ENCODE measurements around the gene SMIM38.

SMIM38 gene

DNA sequence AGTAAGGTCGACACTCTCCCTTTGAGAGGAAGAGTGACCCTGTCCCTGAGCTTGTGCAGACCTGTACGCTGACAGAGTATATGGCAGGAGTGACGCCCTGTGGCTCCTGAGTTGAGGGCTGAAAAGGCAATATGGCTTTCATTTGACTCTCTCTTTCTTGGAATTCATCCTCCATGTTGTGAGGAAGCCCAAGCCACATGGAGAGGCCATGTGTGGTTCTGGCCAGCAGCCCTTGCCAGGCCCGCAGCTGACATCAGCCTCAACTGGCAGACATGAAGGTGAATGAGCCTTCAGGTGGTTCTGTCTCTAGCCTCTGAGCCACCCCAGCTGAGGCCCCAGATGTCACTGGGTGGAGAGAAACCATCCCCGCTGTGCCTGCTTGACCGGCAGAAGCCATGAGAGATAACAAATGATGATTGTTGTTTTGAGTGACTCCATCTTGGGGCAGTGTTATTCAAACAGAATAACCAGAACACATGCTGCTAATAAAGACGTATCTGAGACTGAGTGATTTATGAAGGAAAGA is 31.9 kb downstream of the SMIM38 start:
- no peak for DNase-seq

DNA sequence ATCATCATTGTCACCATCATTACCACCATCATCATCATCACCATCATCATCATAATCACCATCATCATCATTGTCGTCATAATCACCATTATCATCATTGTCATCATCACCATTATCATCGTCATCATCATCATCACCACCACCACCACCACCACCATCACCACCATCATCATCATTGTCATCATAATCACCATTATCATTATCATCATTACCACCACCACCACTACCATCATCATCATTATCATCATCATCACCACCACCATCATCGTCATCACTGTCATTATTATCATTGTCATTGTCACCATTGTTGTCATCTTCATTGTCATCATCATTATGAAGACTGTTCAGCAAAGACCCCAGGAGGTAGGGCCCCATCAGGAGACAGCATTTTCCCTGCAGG is 33.3 kb downstream of the SMIM38 start:
- no peak for DNase-seq

DNA sequence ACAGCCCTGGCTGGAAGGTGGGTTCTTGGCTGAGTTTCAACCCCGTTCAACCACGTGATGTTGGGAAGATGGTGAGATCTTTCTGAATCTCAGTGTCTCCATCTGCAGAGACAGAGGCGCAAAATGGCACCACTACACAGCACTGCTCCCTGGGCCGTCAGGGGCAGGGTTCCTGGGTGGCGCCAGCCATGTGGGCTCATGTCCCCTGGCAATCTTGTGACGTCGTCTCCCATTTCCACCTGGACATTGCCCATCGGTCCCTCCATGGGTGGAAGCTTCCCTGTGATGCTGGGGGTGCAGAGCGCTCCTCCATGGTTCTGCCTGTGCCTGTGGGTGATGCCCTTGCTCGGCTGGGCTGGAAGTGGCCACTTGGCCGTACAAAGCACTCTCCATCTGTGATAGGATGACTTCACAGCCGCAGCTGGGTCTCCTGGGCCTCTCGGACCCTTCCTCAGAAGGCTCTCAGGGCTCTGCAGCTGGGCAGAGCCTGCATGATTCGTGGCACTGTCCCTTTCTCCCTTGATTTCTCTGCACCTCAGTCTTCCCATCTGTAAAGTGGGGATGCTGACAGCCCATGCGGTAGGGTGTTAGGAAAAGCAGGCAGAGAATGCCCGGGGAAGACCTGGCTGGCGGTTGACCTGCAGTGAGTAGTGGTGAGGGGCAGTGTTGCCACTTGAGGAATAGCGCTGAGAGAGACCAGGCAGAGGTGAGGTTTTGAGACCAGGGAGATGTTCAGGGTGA is 35.2 kb downstream of the SMIM38 start:
- no peak for DNase-seq

DNA sequence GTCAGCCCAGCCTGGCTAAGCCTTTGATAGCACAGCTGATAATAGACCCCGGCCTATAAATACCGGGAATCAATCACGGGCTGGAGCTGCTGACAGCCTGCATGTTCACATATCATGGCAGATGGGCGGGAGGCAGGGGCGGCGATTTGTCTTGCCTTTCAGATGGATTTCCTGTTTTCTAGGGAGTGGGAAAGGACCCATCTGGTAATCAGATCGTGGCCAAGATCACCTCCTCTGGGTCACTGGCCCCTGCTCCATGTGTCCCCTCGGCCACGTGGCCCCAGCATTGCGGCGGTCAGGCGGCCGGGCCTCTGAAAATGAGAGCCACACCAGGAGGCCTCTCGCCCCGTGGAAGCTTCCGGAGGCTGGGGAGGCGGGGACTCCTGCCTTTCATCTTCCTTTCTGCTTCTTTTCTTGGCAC is 36.6 kb downstream of the SMIM38 start:
- no peak for DNase-seq

GRCh38 chr11:69193151-69193550 is 37.4 kb downstream of the SMIM38 start:
- no peak for DNase-seq

GRCh38 chr11:69193629-69194028 is 37.9 kb downstream of the SMIM38 start:
- DNase-seq, result no peak

DNA sequence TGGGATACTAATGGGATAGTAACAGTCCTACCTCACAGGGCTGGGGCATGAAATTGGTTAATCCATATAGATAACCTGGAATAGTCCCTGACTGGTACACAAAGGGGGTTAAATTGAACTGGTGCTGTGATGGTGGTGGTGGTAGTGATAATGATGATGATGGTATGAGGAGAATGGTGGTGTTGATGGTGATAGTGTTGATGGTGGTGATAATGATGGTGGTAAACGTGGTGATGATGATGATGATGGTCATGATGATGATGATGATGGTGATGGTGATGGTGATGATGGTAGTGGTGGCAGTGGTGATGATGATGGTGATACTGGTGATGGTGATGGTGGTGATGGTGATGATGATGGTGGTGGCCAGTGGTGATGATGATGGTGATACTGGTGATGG is 38.7 kb downstream of the SMIM38 start:
- DNase-seq, result no peak

DNA sequence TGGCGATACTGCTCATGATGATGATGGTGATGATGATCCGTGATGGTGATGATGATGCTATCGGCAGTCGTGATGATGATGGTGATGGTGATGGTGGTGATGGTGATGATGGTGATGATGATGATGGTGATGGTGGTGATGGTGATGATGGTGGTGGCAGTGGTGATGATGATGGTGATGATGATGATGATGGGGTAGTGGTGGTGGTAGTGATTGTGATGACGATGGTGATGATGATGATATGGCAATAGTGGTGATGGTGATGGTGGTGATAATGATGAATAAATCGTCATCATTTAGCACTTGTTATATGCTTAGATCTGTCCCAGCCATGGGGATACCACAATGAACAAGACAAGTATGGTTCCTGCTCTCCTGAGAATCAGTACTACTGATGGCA is 39.2 kb downstream of the SMIM38 start:
- DNase-seq, result no peak

- no peak for DNase-seq
These were observed 40.4 kb downstream of the SMIM38 start for GRCh38 chr11:69195824-69196782.

DNA sequence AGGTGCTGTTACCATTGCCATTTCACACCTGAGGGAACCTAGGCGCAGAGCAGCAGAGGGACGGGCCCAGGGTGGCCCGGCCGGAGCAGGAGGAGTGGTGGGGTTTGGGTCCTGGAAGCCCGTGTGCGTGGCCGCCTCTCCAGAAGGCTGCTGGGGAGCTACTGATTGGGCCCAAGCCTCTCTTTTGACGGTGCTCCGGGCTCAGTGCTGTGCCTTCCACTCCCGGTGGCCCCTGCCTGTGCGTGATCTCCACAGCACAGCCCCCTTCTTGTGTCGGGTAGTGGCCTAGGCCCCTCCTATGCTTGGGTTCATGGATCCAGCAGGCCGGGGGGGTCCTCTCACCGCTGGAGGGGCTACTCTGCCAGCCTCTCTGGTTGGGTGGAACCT is 41.0 kb downstream of the SMIM38 start:
- no peak for DNase-seq

DNA sequence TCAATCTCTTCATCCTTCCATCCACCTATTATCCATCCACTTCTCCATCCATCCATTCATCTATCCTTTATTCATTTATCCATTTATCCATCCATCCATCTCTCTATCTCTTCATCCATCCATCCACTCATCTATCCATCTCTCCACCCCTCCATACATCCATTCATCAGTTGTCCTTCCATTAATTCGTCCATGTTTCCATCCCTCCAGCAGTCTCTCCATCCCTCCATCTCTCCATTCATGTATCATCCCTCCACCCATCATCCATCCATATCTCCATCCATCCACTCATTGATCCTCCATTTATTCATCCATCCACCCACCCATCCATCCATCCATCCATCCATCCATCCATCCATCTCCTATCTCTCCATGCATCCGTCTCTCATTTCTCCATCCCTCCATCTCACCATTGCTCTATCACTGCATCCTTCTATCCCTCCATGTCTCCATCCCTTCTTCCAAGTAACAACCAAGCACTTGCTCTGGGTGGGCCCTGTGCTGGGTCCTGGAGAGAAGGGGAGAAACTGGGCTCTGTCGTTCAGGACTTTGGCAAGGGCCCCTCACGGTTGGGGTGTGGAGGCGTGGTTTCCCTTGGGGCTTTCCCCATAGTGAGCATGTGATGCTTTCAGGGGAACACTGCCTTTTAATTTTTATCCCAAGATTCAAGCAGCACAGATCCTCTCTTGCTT is 43.3 kb downstream of the SMIM38 start:
- DNase-seq, result no peak

DNA sequence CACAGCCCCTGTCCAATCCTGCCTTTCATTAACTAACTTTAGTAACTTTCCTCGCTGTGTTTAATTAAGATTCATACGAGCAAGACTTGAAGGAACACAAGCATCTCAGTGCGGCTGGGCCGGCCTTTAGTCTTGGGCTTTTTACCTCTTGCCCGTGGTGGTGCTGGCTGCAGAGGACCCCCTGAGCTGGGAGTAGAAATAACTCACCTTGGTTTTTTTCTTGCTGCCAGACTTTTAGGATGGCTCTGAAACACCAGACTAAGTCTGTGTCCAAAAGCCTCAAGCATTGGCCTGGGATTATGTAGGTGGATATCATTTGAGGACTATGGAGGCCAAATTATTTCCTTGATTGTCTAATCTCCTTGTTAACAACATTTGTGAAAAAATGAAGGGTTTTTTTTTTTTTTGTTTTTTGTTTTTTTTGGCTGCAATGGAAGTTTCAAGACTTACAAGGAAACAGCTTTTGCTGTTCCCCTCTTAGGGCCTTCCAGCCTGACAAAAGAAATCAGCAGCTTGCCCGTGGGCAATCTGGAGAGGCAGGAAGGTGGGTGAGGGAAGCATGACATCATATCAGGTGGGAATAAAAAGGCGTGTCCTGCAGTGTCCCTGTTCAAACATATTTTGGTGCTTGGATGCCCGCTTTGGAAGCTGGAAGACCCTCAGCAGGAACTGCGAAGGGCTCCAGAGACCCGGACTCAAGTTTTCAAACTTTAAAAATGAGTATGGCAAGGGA is 44.0 kb downstream of the SMIM38 start:
- no peak for DNase-seq

- no peak for DNase-seq
These were observed 44.8 kb downstream of the SMIM38 start for GRCh38 chr11:69200331-69201065.

GRCh38 chr11:69201066-69201365 is 45.3 kb downstream of the SMIM38 start:
- no peak for DNase-seq

DNA sequence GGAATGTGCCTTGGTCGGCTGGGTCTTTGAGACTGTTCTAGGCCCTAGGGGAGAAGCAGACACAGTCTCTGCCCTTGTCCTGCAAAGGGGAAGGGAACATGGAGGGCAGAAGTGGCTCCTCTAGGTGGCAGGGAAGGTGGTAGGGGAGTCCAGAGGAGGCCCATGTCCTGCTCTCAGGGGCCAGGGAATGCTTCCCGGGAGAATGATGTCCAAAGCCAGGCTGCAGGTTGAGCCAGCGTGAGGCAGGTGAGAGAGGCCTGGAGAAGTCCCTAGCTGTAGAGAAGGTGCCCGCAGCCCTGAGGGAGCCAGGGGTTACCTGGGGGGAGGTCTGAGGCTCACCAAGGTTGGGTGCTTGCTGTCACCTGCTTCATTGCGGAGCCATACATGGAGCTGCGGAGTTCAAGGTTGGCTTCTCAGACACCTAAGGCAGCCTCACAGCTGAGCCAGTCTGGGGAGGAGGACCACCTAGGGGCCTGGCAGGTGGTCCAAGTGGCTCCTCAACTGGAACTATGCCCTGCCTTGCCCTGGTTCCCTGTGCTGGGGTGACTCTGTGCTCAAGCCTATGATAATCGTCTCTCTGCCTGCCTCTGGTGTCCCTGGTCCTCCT is 46.1 kb downstream of the SMIM38 start:
- DNase-seq, result no peak

- no peak for DNase-seq
These were observed 46.9 kb downstream of the SMIM38 start for GRCh38 chr11:69202511-69203221.

DNA sequence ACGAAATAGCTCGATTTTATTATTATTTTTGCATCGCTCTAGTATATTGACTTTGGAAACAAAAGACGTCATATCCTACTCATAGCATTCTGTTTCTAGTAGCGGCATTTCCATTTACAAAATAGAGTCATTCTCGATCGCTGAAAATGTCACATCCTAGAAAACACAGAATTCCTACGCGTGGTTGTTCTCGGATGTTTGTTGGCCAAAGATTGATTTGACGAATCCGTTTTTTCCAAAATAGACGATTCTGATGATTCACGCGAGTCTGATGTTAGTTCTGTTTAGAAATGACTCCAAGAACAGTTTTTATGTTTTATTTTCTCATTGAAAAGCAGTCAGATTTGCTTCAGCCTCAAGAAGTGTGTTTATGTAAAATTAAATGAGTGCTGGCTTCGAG is 47.6 kb downstream of the SMIM38 start:
- no peak for DNase-seq

DNA sequence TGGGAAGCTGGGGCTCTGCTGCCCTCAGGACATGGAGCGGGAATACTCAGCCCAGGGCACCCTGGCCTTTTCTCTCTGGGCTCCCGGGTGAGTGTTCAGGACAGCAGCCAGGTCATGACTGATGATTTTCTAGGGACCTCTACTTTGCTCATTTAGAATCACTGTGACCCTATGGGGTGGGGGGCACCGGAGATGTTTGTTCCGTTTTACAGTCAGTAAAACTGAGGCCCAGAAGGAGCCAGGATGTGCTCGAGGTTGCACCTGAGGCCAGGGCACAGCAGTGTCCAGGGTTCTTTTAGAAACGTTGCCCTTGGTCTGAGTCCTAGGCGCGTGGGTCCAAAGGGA is 48.1 kb downstream of the SMIM38 start:
- DNase-seq, result no peak

DNA sequence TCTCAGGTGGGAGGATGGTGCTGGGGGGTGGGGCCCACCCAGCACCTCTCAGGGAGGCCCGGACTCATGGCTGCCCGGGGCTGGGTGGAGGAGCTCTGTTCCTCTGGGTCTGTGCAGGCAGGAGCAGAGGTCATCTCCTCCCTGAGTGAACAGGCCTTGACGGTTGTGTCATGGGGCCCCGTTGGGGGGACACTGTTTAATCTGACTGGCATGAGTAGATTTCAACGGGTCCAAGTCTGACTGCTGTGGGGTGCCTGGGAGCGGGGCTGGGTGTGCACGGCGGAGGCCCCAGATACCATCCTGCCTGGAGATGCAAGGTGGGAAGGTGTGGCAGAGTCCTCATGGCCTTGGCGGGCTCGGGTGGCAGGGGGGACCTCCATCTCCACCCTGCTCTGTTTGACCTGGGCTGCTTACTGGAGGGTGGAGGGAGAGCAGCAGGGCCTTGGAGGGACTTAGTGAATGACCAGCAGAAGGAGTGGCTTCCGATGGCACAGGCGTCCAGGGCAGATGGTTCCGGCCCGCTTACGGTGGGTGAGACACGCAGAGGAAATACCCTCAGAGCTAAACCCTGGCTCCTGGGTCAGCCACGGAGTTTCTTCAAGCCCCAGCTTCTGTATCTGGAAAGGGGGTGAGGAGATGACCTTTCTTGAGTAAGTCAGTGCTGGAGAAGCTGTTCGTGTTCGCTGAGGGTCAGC is 48.7 kb downstream of the SMIM38 start:
- DNase-seq, result no peak
